Endothelial cell of umbilical vein (primary cell): ENCODE data around the gene CXCR3.

Experiments
- EZH2 ChIP-seq: IDR thresholded peaks from 2 replicates; pipeline ENCODE4 v1.6.1; 2012; ENCODE audit warnings: borderline replicate concordance, low read depth, mild to moderate bottlenecking, moderate library complexity, low read length, inconsistent platforms; ENCODE audit not compliant: severe bottlenecking
- POLR2AphosphoS5 ChIP-seq: IDR thresholded peaks from 2 replicates; pipeline ENCODE4 v1.6.1; 2012; ENCODE audit warnings: low read depth, mild to moderate bottlenecking, control low read depth, low read length, moderate library complexity; ENCODE audit not compliant: insufficient read depth
- TF ChIP-seq, protein P1 (sequence below), 2 donors: IDR thresholded peaks; 1 replicate in 1 of 2; 2 replicates in 1 of 2; pipeline ENCODE4 v1.5.1; 2011; ENCODE audit warnings: low read length in 2 of 2, mild to moderate bottlenecking in 2 of 2, moderate library complexity in 2 of 2, control low read depth in 1 of 2, inconsistent platforms in 1 of 2, low read depth in 1 of 2; ENCODE audit not compliant: insufficient read depth in 1 of 2; ENCODE audit errors: extremely low read depth in 1 of 2

DNA sequence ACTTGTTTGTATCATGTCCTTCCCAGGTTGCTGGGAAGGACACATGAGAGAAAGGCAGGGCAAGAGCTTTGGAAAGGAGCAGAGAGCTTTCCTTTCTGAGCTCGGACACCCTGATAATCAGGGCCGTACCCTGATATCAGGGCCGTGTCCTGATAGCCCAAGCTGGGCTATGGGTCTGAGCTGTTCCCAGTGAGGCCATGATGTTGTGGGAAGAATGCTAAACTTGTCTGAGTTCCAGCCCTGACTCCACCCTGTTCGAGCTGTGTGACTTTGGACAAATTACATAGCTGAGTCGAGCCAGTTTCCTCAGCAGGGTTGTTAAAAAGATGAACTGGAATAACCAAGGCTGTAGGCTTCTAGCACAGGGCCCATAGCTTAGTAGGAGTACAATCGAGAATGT is 3.3 kb upstream of the CXCR3 start:
- no peak for TF ChIP-seq EZH2
- TF ChIP-seq, protein P1, sequence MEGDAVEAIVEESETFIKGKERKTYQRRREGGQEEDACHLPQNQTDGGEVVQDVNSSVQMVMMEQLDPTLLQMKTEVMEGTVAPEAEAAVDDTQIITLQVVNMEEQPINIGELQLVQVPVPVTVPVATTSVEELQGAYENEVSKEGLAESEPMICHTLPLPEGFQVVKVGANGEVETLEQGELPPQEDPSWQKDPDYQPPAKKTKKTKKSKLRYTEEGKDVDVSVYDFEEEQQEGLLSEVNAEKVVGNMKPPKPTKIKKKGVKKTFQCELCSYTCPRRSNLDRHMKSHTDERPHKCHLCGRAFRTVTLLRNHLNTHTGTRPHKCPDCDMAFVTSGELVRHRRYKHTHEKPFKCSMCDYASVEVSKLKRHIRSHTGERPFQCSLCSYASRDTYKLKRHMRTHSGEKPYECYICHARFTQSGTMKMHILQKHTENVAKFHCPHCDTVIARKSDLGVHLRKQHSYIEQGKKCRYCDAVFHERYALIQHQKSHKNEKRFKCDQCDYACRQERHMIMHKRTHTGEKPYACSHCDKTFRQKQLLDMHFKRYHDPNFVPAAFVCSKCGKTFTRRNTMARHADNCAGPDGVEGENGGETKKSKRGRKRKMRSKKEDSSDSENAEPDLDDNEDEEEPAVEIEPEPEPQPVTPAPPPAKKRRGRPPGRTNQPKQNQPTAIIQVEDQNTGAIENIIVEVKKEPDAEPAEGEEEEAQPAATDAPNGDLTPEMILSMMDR (IDR thresholded peaks at IDR 0.05; ENCODE audit: extremely low read depth in 1 of 2, insufficient read depth in 1 of 2, low read depth in 1 of 2, low read length in 2 of 2), result no peak
- no peak for TF ChIP-seq POLR2AphosphoS5
